Gastrocnemius medialis (tissue), 4 donors: ENCODE results near the gene CDKAL1.

Experiments
- POLR2A ChIP-seq, 2 donors: fragments of 450-650 bp; IDR thresholded peaks; one replicate each; pipeline ENCODE4 v1.6.1; 2017; ENCODE audit warnings: antibody characterized with exemption in 2 of 2, mild to moderate bottlenecking in 2 of 2, moderate library complexity in 2 of 2
- TF ChIP-seq, protein P1 (sequence below), 5 experiments: fragments of 450-650 bp in 3 of 5; fragments of 200-600 bp in 2 of 5; sonication (generic) in 2 of 5; IDR thresholded peaks in 4 of 5; conservative IDR thresholded peaks in 1 of 5; 1 replicate in 4 of 5; 2 replicates in 1 of 5; pipeline ENCODE4 v1.5.1; 2016 to 2019; ENCODE audit warnings: antibody characterized with exemption in 5 of 5, mild to moderate bottlenecking in 3 of 5, moderate library complexity in 3 of 5

DNA sequence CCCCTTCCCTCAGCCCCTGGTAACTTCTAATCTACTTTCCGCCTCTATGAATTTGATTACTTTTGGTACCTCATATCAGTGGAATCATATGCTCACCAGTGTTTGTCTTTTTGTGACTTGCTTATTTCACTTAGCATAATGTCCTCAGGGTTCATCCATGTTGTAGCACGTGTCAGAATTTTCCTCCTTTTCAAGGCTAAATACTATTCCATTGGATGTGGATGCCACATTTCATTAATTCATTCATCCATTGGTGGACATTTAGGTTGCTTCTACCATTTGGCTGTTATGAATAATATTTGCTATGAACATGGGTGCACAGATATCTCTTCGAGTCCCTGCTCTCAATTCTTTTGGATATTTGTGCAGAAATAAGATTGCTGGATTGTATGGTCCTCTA lies 670.7 kb downstream of the CDKAL1 start:
- TF ChIP-seq, protein P1, sequence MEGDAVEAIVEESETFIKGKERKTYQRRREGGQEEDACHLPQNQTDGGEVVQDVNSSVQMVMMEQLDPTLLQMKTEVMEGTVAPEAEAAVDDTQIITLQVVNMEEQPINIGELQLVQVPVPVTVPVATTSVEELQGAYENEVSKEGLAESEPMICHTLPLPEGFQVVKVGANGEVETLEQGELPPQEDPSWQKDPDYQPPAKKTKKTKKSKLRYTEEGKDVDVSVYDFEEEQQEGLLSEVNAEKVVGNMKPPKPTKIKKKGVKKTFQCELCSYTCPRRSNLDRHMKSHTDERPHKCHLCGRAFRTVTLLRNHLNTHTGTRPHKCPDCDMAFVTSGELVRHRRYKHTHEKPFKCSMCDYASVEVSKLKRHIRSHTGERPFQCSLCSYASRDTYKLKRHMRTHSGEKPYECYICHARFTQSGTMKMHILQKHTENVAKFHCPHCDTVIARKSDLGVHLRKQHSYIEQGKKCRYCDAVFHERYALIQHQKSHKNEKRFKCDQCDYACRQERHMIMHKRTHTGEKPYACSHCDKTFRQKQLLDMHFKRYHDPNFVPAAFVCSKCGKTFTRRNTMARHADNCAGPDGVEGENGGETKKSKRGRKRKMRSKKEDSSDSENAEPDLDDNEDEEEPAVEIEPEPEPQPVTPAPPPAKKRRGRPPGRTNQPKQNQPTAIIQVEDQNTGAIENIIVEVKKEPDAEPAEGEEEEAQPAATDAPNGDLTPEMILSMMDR (IDR thresholded peaks at IDR 0.05 in 4 of 5, conservative IDR thresholded peaks at IDR 0.05 in 1 of 5), result no peak
- no peak for TF ChIP-seq POLR2A (IDR thresholded peaks at IDR 0.05)
